Ureter (tissue), 1 donor: Measurements from ENCODE around the gene TMSB10. TPM values are rescaled to one million over a fixed set of nuclear protein-coding genes. Genes with fewer than 3 reads are reported as not detected.
"Not testable (repeated sequence)": the region's sequence is repeated elsewhere in the genome, so short reads cannot be mapped to it uniquely, and the experiment has no call there.

ENCODE experiments used
- DNase-seq: peaks from one replicate; pipeline ENCODE4 v3.0.0-alpha.2; 2020; ENCODE audit warnings: low spot score
- total RNA-seq: library from RNA; stranded (reverse); gene quantifications from one replicate; pipeline ENCODE4 v1.2.4, GENCODE V29; 2023
- donor health status: DM: yes; HTN: yes; CAD: no.

Gene TMSB10
- 1,066 TPM for total RNA-seq

DNA sequence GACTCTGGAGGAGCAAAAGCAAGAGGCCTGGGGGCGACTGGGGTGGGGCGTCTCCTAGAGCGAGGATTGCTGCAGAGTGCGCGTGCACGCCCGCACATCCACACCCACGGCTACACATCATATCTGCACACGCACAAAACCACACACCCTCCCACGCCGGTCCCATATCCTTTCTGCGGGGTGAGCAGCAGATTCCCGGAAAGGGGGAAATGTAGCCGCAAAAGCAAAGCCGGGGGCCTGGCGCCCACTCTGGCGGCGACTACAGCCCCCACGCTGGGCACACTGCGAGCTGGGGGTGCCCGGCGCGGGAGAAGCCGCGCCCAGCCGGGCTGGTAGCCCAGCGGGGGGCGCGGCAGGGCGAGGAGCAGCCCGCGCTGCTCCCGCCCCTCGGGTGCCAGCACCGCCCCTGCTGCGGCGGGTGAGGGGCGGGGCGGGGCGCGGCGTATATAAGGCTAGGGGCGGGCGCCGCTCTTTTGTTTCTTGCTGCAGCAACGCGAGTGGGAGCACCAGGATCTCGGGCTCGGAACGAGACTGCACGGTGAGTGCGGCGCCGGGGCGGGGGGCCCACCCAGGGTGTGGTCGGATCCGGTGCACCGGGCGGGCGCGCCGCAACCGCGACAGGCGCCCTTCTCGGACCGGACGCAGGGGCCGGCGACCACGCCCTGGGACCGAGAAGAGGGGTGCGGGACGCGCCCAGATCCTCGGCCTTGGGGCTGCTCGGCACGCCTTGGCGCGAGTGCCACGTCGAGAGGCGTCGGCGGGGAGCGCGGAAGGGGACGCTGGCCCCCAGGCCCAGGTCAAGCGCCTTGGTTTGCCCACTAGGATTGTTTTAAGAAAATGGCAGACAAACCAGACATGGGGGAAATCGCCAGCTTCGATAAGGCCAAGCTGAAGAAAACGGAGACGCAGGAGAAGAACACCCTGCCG lies at the start of gene TMSB10:
Gene TMSB10 (plus strand): TSS at position 476 of the 927 bp plus-strand sequence.
- DNase-seq, result peak; percentile 93

GRCh38 chr2:84855731-84856130 lies 49.7 kb upstream of the TMSB10 start:
- DNase-seq, result no peak

DNA sequence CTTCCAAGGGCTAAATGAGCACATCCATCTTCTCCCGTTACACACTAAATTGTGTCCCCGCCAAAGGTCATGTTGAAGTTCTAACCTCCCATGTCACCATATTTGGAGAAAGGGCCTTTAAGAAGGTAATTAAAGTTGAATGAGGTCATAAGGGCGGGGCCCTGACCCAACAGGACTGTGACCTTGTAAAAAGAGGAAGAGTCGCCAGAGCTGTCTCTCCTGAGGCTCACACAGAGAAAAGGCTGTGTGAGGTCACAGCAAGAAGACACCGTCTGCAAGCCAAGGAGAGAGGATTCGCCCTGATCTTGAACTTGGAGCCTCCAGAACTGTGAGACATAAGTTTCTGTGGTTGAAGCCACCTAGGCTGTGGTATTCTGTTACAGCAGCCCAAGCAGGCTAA lies 48.7 kb upstream of the TMSB10 start:
- no peak for DNase-seq

DNA sequence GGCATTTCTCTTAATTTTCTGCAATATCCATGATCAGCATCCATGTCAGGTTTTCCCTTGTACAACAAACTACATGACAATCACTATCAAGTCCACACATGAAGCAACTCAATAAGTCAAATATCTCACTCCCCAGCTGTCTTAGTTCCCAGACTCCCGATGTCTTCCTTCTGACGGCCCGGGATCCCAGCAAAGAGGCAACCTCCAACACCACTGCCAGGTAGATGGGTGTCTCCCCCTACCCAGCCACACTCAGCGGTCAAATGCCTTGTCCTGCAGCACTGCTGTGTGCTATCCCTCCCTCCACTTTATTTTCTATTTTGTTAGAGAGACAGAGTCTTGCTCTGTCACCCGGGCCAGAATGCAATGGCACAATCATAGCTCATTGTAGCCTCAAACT lies 47.9 kb upstream of the TMSB10 start:
- no peak for DNase-seq

- no peak for DNase-seq
Observed at GRCh38 chr2:84858123-84858522, 47.3 kb upstream of the TMSB10 start.

DNA sequence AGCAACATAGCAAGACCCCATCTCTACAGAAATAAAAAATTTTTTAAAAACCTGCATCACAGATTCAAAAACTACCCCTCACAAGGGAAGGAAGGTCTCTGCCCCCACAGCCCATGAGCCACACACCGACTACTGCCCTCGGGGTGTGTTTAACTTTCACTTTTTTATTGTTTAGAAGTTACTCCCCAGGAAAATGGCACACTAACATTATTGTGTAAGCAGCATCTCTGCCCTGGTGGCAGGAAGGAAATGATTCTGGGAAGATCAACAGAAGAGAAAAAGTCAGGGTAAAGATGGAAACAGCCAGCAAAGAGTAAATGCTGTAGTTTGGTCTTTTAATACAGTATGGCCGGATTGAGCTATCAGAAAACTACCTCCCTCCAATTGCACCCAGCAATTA lies 46.5 kb upstream of the TMSB10 start:
- no peak for DNase-seq

- DNase-seq, result no peak
Observed at GRCh38 chr2:84861539-84861938, 43.9 kb upstream of the TMSB10 start.

- no peak for DNase-seq
Observed at GRCh38 chr2:84862006-84862405, 43.5 kb upstream of the TMSB10 start.

- DNase-seq, result no peak
Observed at GRCh38 chr2:84865181-84865783, 40.2 kb upstream of the TMSB10 start.

GRCh38 chr2:84866122-84866521 lies 39.3 kb upstream of the TMSB10 start:
- no peak for DNase-seq

GRCh38 chr2:84868327-84868726 lies 37.1 kb upstream of the TMSB10 start:
- DNase-seq, result not testable (repeated sequence)

DNA sequence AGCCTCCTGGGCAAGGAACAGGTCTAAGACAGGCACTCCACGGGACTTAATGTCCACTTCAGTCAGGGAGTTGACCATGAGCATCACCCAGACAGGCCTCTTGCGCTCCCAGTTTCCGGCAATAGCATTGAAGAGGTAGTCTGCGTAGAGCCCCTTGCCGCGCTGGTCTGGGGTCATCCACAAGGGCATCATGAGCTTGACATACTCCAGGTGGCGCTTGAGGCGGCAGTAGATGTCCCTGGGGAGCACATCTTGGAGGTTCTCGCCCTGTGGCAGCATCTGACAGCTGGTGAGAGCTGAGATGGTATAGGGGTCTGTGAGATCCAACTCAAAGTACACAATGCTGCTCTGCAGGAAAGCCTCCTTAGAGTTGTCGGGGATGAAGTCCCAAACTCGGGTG lies 35.1 kb upstream of the TMSB10 start:
- no peak for DNase-seq

DNA sequence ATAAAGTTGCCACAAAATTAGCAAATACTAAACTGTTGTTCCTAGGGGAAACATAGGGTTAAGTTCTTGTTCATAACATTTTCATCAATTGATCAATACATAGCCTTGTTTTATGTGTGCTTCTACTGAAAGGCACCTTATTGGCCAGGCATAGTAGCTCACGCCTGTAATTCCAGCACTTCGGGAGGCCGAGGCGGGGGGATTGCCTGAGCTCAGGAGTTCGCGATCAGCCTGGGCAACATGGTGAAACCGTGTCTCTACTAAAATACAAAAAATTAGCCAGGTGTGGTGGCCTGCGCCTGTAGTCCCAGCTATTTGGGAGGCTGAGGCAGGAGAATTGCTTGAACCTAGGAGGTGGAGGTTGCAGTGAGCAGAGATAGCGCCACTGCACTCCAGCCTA lies 32.8 kb upstream of the TMSB10 start:
- not testable (repeated sequence) for DNase-seq

- DNase-seq, result no peak
Observed at GRCh38 chr2:84873350-84873749, 32.1 kb upstream of the TMSB10 start.

DNA sequence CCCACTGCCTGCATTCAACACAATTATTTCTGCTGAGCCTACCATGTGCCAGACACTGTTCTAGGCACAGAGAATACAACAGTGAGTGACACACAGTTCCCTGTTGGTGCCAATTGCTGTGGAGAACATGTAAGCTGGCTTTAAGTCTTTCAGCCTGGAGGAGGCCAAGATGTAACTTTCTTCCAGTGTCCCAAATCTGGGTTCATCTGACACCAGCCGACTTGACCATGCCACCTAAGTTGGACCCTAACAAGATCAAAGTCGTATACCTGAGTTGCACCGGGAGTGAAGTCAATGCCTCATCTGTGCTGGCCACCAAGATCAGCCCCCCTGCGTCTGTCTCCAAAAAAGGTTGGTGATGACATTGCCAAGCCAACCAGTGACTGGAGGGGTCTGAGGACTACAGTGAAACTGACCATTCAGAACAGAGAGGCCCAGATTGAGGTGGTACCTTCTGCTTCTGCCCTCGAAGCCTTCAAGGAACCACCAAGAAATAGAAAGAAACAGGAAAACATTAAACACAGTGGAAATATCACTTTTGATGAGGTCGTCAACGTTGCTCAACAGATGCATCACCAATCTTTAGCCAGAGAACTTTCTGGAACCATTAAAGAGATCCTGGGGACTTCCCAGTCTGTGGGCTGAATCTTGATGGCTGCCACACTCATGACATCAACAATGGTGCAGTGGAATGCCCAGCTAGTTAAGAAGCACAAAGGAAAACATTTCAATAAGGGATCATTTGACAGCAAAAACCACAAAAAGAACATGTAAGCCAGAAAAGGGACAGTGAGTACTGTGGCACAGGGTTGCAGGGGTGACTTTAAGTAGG lies 30.9 kb upstream of the TMSB10 start:
- no peak for DNase-seq

GRCh38 chr2:84875213-84875560 lies 30.3 kb upstream of the TMSB10 start:
- DNase-seq, result no peak

GRCh38 chr2:84875619-84876018 lies 29.8 kb upstream of the TMSB10 start:
- not testable (repeated sequence) for DNase-seq

GRCh38 chr2:84876369-84876768 lies 29.1 kb upstream of the TMSB10 start:
- no peak for DNase-seq

- no peak for DNase-seq
Observed at GRCh38 chr2:84878459-84878858, 27.0 kb upstream of the TMSB10 start.

GRCh38 chr2:84878896-84879583 lies 26.4 kb upstream of the TMSB10 start:
- DNase-seq, result no peak

GRCh38 chr2:84879584-84880394 lies 25.7 kb upstream of the TMSB10 start:
- DNase-seq, result no peak
